HepG2 (cell line): ENCODE results near the gene PRR29. TPM values are rescaled to one million over a fixed set of nuclear protein-coding genes. Genes with fewer than 3 reads are reported as not detected.

Source experiments
- ATAC-seq: fragments of 200-7000 bp; cut with Tn5 transposase; 3 replicates; pipeline ENCODE4 v1.9.1; 2020; ENCODE audit warnings: mild to moderate bottlenecking, moderate library complexity
- BruUV-seq: library from RNA; stranded (reverse); fragments of 400-500 nt; replicated peaks from 2 replicates; lab custom pipeline; 2021; lab: Mats Ljungman, UMichigan
- CTCF ChIA-PET: fragments of 300-600 bp; formaldehyde crosslinking; extraction: SDS; loops from one replicate; lab custom pipeline; 2021; ENCODE audit warnings: low total read pairs, inconsistent platforms, low intra/inter-chr PET ratio; lab: Yijun Ruan, JAX
- POLR2A ChIA-PET: fragments of 350-600 bp; sonication (Branson Sonifier 250); formaldehyde crosslinking; loops from one replicate; lab custom pipeline; 2020; ENCODE audit warnings: antibody characterized with exemption, inconsistent platforms; lab: Yijun Ruan, JAX
- DNase-seq: peaks from one replicate; pipeline ENCODE4 v3.0.0-alpha.2; 2015; ENCODE audit warnings: low spot score
- FAIRE-seq: peaks from 3 replicates; lab custom pipeline; 2011; peaks lifted over from hg19 to GRCh38; lab: Jason Lieb, UNC
- H2AFZ ChIP-seq: one replicate; pipeline ENCODE4 v1.6.1; 2011; ENCODE audit warnings: low read length, inconsistent platforms
- H3K27ac ChIP-seq: fragments of 300-600 bp; 3 replicates; pipeline ENCODE4 v1.8.0; 2011; ENCODE audit warnings: mixed run types, mild to moderate bottlenecking, mixed read lengths, low read length, inconsistent platforms; ENCODE audit not compliant: insufficient read depth; ENCODE audit errors: extremely low read length
- H3K27me3 ChIP-seq, 2 experiments: fragments of 200-600 bp in 1 of 2; 2 replicates in 1 of 2; 3 replicates in 1 of 2; pipeline versions ENCODE4 v1.6.0 to v1.8.0; 2011; ENCODE audit warnings: low read length in 2 of 2, mild to moderate bottlenecking in 2 of 2, moderate library complexity in 2 of 2, inconsistent platforms in 1 of 2; ENCODE audit not compliant: insufficient read depth in 2 of 2, control insufficient read depth in 1 of 2
- H3K36me3 ChIP-seq, 2 experiments: fragments of 200-600 bp in 1 of 2; replicated peaks in 1 of 2; 2 replicates in 1 of 2; 3 replicates in 1 of 2; pipeline versions ENCODE4 v1.5.1 to v1.8.0; 2011; ENCODE audit warnings: low read length in 2 of 2, inconsistent platforms in 1 of 2; ENCODE audit not compliant: insufficient read depth in 2 of 2, control insufficient read depth in 1 of 2
- H3K4me1 ChIP-seq: 2 replicates; pipeline ENCODE4 v1.5.1; 2012; ENCODE audit warnings: low read length, inconsistent platforms; ENCODE audit not compliant: insufficient read depth
- H3K4me2 ChIP-seq: 2 replicates; pipeline ENCODE4 v1.6.0; 2011; ENCODE audit warnings: low read depth, low read length, inconsistent platforms
- H3K4me3 ChIP-seq, 3 experiments: fragments of 200-600 bp in 1 of 3; sonication (generic), shearing (Covaris generic) in 1 of 3; replicated peaks in 1 of 3; 2 replicates each; pipeline ENCODE4 v1.5.1; 2011 to 2016; ENCODE audit warnings: low read length in 3 of 3, inconsistent platforms in 2 of 3, low read depth in 2 of 3, mild to moderate bottlenecking in 2 of 3, control low read depth in 1 of 3, mixed read lengths in 1 of 3; ENCODE audit not compliant: insufficient read depth in 1 of 3
- H3K79me2 ChIP-seq: one replicate; pipeline ENCODE4 v1.6.1; 2011; ENCODE audit warnings: low read length, inconsistent platforms; ENCODE audit not compliant: insufficient read depth
- H3K9ac ChIP-seq: 2 replicates; pipeline ENCODE4 v1.6.0; 2011; ENCODE audit warnings: mild to moderate bottlenecking, low read depth, low read length, inconsistent platforms; ENCODE audit not compliant: insufficient read depth
- H3K9me3 ChIP-seq: 2 replicates; pipeline ENCODE4 v1.5.1; 2012; ENCODE audit warnings: mild to moderate bottlenecking, low read length
- H4K20me1 ChIP-seq: 2 replicates; pipeline ENCODE4 v1.6.0; 2011; ENCODE audit warnings: inconsistent platforms, mild to moderate bottlenecking, low read length, moderate library complexity; ENCODE audit not compliant: insufficient read depth
- ATF1 ChIP-seq: IDR thresholded peaks from 2 replicates; pipeline ENCODE4 v1.6.1; 2016; ENCODE audit warnings: mild to moderate bottlenecking, control low read depth
- BCL6 ChIP-seq: IDR thresholded peaks from 2 replicates; pipeline ENCODE4 v1.6.1; 2016; ENCODE audit warnings: missing genetic modification reagents, missing compliant biosample characterization
- DDIT3 ChIP-seq: sonication (generic); formaldehyde crosslinking; IDR thresholded peaks from 2 replicates; pipeline ENCODE4 v1.4.0; 2020; ENCODE audit warnings: mild to moderate bottlenecking, missing genetic modification reagents
- ERF ChIP-seq: IDR thresholded peaks from 2 replicates; pipeline ENCODE4 v1.6.1; 2018; ENCODE audit warnings: missing biosample characterization, missing genetic modification reagents
- GABPA ChIP-seq, 2 experiments: IDR thresholded peaks; 2 replicates each; pipeline ENCODE4 v1.6.1; 2011 to 2016; ENCODE audit warnings: low read depth in 2 of 2, low read length in 1 of 2, missing biosample characterization in 1 of 2, missing genetic modification characterization in 1 of 2
- MEF2D ChIP-seq: sonication (generic); formaldehyde crosslinking; IDR thresholded peaks from 2 replicates; pipeline ENCODE4 v1.5.1; 2020; ENCODE audit warnings: mild to moderate bottlenecking, missing genetic modification reagents
- NCOA2 ChIP-seq: sonication (generic); formaldehyde crosslinking; IDR thresholded peaks from 2 replicates; pipeline ENCODE4 v1.8.0; 2022; ENCODE audit warnings: inconsistent platforms
- PRMT3 ChIP-seq: sonication (generic); formaldehyde crosslinking; IDR thresholded peaks from 2 replicates; pipeline ENCODE4 v1.8.1; 2022; ENCODE audit warnings: low read depth, mild to moderate bottlenecking, moderate library complexity, missing genetic modification reagents, borderline replicate concordance
- RARA ChIP-seq: IDR thresholded peaks from 2 replicates; pipeline ENCODE4 v1.6.1; 2016; ENCODE audit warnings: missing genetic modification reagents, missing compliant biosample characterization
- SCMH1 ChIP-seq: sonication (generic); formaldehyde crosslinking; IDR thresholded peaks from 2 replicates; pipeline ENCODE4 v1.9.0; 2021; ENCODE audit warnings: missing genetic modification reagents, mild to moderate bottlenecking, borderline replicate concordance
- SOX6 ChIP-seq, 2 experiments: fragments of 450-650 bp in 1 of 2; sonication (generic) in 1 of 2; formaldehyde crosslinking in 1 of 2; IDR thresholded peaks; 2 replicates each; pipeline versions ENCODE4 v1.4.0 to v1.6.1; 2017 to 2020; ENCODE audit warnings: antibody characterized with exemption in 1 of 2, mild to moderate bottlenecking in 1 of 2, missing genetic modification reagents in 1 of 2
- YY1 ChIP-seq: IDR thresholded peaks from 2 replicates; pipeline ENCODE4 v1.6.1; 2011; ENCODE audit warnings: low read length, low read depth, moderate library complexity, mild to moderate bottlenecking; ENCODE audit not compliant: insufficient read depth, insufficient replicate concordance
- ZBTB49 ChIP-seq: sonication (generic); formaldehyde crosslinking; IDR thresholded peaks from 2 replicates; pipeline ENCODE4 v1.4.0; 2020; ENCODE audit warnings: missing genetic modification reagents, borderline replicate concordance
- ZNF10 ChIP-seq: sonication (generic); formaldehyde crosslinking; IDR thresholded peaks from 2 replicates; pipeline ENCODE4 v1.4.0; 2020; ENCODE audit warnings: mild to moderate bottlenecking, low read depth, missing genetic modification reagents, borderline replicate concordance
- ZNF264 ChIP-seq: sonication (generic); formaldehyde crosslinking; IDR thresholded peaks from 2 replicates; pipeline ENCODE4 v1.4.0; 2020; ENCODE audit warnings: missing genetic modification reagents
- ZNF34 ChIP-seq: sonication (generic); formaldehyde crosslinking; IDR thresholded peaks from 2 replicates; pipeline ENCODE4 v1.4.0; 2020; ENCODE audit warnings: mild to moderate bottlenecking, missing genetic modification reagents, borderline replicate concordance
- ZNF572 ChIP-seq: sonication (generic); formaldehyde crosslinking; IDR thresholded peaks from 2 replicates; pipeline ENCODE4 v1.5.1; 2020; ENCODE audit warnings: mild to moderate bottlenecking, missing genetic modification reagents
- WGBS: methylation state at CpG from one replicate; pipeline ENCODE4 v1.1.6; 2017; ENCODE audit warnings: low lambda C conversion rate; 5-methylcytosine and 5-hydroxymethylcytosine counted together
- in situ Hi-C: cut with HindIII; loops from 2 replicates; pipeline ENCODE4 v1.10.0; 2017; ENCODE audit warnings: low pct_unique_long_range_greater_than_20kb; ENCODE audit not compliant: extremely low pct_ligation_motif_present
- intact Hi-C: fragments of 100-400 bp; cut with micrococcal nuclease; formaldehyde crosslinking; loops from one replicate; pipeline ENCODE4 v1.10.0; 2022; ENCODE audit not compliant: unreplicated experiment
- polyA plus RNA-seq, 8 experiments: library from polyadenylated mRNA; depleted of rRNA in 3 of 8; stranded (reverse) in 7 of 8; unstranded in 1 of 8; fragments of >200 nt; fragmentation: Illumina TruSeq in 4 of 8; extraction: Trizol in 4 of 8; gene quantifications; 2 replicates each; pipeline versions ENCODE4 v1.2.1 to v1.2.3, GENCODE V29; 2011 to 2016; ENCODE audit warnings: low read depth in 4 of 8, missing spikeins in 1 of 8, mixed read lengths in 1 of 8; ENCODE audit not compliant: insufficient read depth in 1 of 8
- total RNA-seq, 5 experiments: library from RNA; depleted of rRNA; stranded (reverse); fragments of >200 nt; fragmentation: Illumina TruSeq; extraction: Trizol; gene quantifications; 2 replicates each; pipeline ENCODE4 v1.2.3, GENCODE V29; 2016; ENCODE audit warnings: low read depth in 1 of 5
- TF ChIP-seq, protein P1 (sequence below): sonication (generic); formaldehyde crosslinking; IDR thresholded peaks from 2 replicates; pipeline ENCODE4 v1.9.0; 2021; ENCODE audit warnings: missing genetic modification reagents, borderline replicate concordance
- TF ChIP-seq, protein P2 (sequence below): sonication (generic); formaldehyde crosslinking; IDR thresholded peaks from 2 replicates; pipeline ENCODE4 v1.5.0; 2020; ENCODE audit warnings: missing genetic modification reagents

PRR29 gene
- total and polyA plus RNA-seq, 2 of the 13 experiments (the other 11 are each of a cell fraction or from before 2014, with no cell fraction given) = 0.07 to 0.20 TPM

GRCh38 chr17:63963123-63963522, 35.0 kb upstream of the PRR29 start (continued):
- TF ChIP-seq DDIT3 (CRISPR knock-in tag) = no peak

- no peaks in the 10 kb centered on the region for H3K79me2 ChIP-seq
- no peaks in the 10 kb centered on the region; the same call in 1 of the 2 replicates for H4K20me1 ChIP-seq
- no TSS peak for BruUV-seq
- TF ChIP-seq SCMH1 (CRISPR knock-in tag) (no peak), ZNF572 (CRISPR knock-in tag) (no peak), ZNF264 (CRISPR knock-in tag) (no peak), ZBTB49 (CRISPR knock-in tag) (no peak), ATF1 (no peak), RARA (CRISPR knock-in tag) (no peak), ZNF10 (CRISPR knock-in tag) (no peak), YY1 (no peak), ERF (CRISPR knock-in tag) (no peak), GABPA (IDR thresholded peaks at IDR 0.05; ENCODE audit: low read depth, low read length) (no peak), GABPA (CRISPR knock-in tag; IDR thresholded peaks at IDR 0.05; ENCODE audit: low read depth) (no peak), PRMT3 (CRISPR knock-in tag) (no peak), NCOA2 (CRISPR knock-in tag) (no peak), ZNF34 (CRISPR knock-in tag) (no peak), BCL6 (no peak), MEF2D (no peak), SOX6 (IDR thresholded peaks at IDR 0.05) (no peak), SOX6 (CRISPR knock-in tag; IDR thresholded peaks at IDR 0.05) (no peak)
- TF ChIP-seq, protein P1, sequence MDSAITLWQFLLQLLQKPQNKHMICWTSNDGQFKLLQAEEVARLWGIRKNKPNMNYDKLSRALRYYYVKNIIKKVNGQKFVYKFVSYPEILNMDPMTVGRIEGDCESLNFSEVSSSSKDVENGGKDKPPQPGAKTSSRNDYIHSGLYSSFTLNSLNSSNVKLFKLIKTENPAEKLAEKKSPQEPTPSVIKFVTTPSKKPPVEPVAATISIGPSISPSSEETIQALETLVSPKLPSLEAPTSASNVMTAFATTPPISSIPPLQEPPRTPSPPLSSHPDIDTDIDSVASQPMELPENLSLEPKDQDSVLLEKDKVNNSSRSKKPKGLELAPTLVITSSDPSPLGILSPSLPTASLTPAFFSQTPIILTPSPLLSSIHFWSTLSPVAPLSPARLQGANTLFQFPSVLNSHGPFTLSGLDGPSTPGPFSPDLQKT (CRISPR knock-in tag) = no peak
- TF ChIP-seq, protein P2, sequence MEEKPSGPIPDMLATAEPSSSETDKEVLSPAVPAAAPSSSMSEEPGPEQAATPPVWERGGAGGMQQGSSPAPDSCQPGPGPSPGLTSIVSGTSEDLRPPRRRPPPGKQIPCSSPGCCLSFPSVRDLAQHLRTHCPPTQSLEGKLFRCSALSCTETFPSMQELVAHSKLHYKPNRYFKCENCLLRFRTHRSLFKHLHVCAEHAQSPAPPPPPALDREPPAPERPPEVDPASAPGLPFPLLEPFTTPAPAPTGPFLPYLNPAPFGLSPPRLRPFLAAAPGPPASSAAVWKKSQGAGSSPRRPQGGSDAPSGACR = no peak
- ChIA-PET CTCF (no interaction called here), POLR2A (no interaction called here)
- no peak overlapping the region for H3K4me3 ChIP-seq
- 19% methylated on average over 11 of the region's 11 CpGs for WGBS
- ATAC-seq = no peak
- no peaks in the 10 kb centered on the region for H3K9me3 ChIP-seq
- H3K4me1 ChIP-seq = peaks cover 11% of the 10 kb centered on the region
- peaks cover 5 to 27% of the 10 kb centered on the region in 2 experiments; a peak in 4 of 5 replicates for H3K27me3 ChIP-seq
- intact Hi-C loops = no loop called here
- no peak overlapping the region for H3K9ac ChIP-seq
- no peak overlapping the region for H2AFZ ChIP-seq
- no peak for DNase-seq
- FAIRE-seq = no peak
- no peak overlapping the region for H3K27ac ChIP-seq
- H3K4me2 ChIP-seq = no peak overlapping the region
- in situ Hi-C loops = no loop called here
- no peaks in the 10 kb centered on the region for H3K36me3 ChIP-seq
Measured at GRCh38 chr17:63966646-63967264, 31.4 kb upstream of the PRR29 start.
